IMR-90 (cell line): ENCODE results near the gene RAD51B. TPM values are rescaled to one million over a fixed set of nuclear protein-coding genes. Genes with fewer than 3 reads are reported as not detected.
A peak's percentile ranks its signal among the peaks of the same experiment; 100 is the strongest.

Experiments
- ATAC-seq: fragments of 200-7000 bp; cut with Tn5 transposase; 2 replicates; pipeline ENCODE4 v1.9.1; 2020; ENCODE audit warnings: low read depth, mild to moderate bottlenecking, moderate library complexity
- BruUV-seq: library from RNA; stranded (reverse); fragments of 400-500 nt; replicated peaks from 2 replicates; lab custom pipeline; 2021; lab: Mats Ljungman, UMichigan
- CTCF ChIA-PET: fragments of 300-600 bp; formaldehyde crosslinking; extraction: SDS; loops from one replicate; lab custom pipeline; 2021; ENCODE audit warnings: antibody characterized with exemption; lab: Yijun Ruan, JAX
- POLR2A ChIA-PET: fragments of 300-600 bp; sonication (Branson Sonifier 250); formaldehyde crosslinking; loops from one replicate; lab custom pipeline; 2022; ENCODE audit warnings: antibody characterized with exemption; ENCODE audit not compliant: unreplicated experiment; lab: Charles Lee
- DNase-seq: peaks from one replicate; pipeline ENCODE4 v3.0.0; 2013
- H2AFZ ChIP-seq: replicated peaks from 2 replicates; pipeline ENCODE3; 2013; ENCODE audit warnings: low read length, mild to moderate bottlenecking; ENCODE audit not compliant: poor library complexity
- H2AK5ac ChIP-seq: 2 replicates; pipeline ENCODE4 v1.6.1; 2013; ENCODE audit warnings: low read depth, low read length, inconsistent platforms
- H2AK9ac ChIP-seq: replicated peaks from 2 replicates; pipeline ENCODE3; 2013; ENCODE audit warnings: mild to moderate bottlenecking, low read depth, low read length, moderate library complexity; ENCODE audit not compliant: poor library complexity
- H2BK120ac ChIP-seq: 2 replicates; pipeline ENCODE4 v1.6.1; 2013; ENCODE audit warnings: low read depth, low read length, inconsistent platforms
- H2BK15ac ChIP-seq: 3 replicates; pipeline ENCODE4 v1.6.1; 2013; ENCODE audit warnings: low read depth, low read length, inconsistent platforms
- H2BK20ac ChIP-seq: 2 replicates; pipeline ENCODE4 v1.6.1; 2013; ENCODE audit warnings: low read depth, mild to moderate bottlenecking, inconsistent platforms, low read length, moderate library complexity
- H2BK5ac ChIP-seq: 2 replicates; pipeline ENCODE4 v1.6.1; 2013; ENCODE audit warnings: mild to moderate bottlenecking, low read depth, low read length, inconsistent platforms; ENCODE audit not compliant: poor library complexity, severe bottlenecking
- H3K14ac ChIP-seq: replicated peaks from 2 replicates; pipeline ENCODE4 v1.6.1; 2013; ENCODE audit warnings: low read depth, low read length, inconsistent platforms
- H3K18ac ChIP-seq: 2 replicates; pipeline ENCODE4 v1.6.1; 2013; ENCODE audit warnings: low read depth, low read length, control low read depth
- H3K23ac ChIP-seq: 2 replicates; pipeline ENCODE4 v1.6.1; 2013; ENCODE audit warnings: low read depth, low read length, inconsistent platforms
- H3K27ac ChIP-seq: 2 replicates; pipeline ENCODE4 v1.5.1; 2013; ENCODE audit warnings: mild to moderate bottlenecking, control low read depth, low read length; ENCODE audit not compliant: insufficient read depth
- H3K27me3 ChIP-seq: 2 replicates; pipeline ENCODE4 v1.6.1; 2013; ENCODE audit warnings: low read length; ENCODE audit not compliant: control insufficient read depth, insufficient read depth
- H3K36me3 ChIP-seq: 2 replicates; pipeline ENCODE4 v1.6.1; 2013; ENCODE audit warnings: low read length, mixed read lengths; ENCODE audit not compliant: control insufficient read depth, insufficient read depth
- H3K4ac ChIP-seq: 2 replicates; pipeline ENCODE4 v1.6.1; 2013; ENCODE audit warnings: low read depth, low read length, inconsistent platforms
- H3K4me1 ChIP-seq: 2 replicates; pipeline ENCODE4 v1.6.1; 2013; ENCODE audit warnings: low read length, mixed read lengths; ENCODE audit not compliant: control insufficient read depth, insufficient read depth
- H3K4me2 ChIP-seq: 2 replicates; pipeline ENCODE4 v1.6.1; 2013; ENCODE audit warnings: low read depth, mild to moderate bottlenecking, control low read depth, low read length, moderate library complexity
- H3K4me3 ChIP-seq: 2 replicates; pipeline ENCODE4 v1.5.1; 2013; ENCODE audit warnings: low read depth, mild to moderate bottlenecking, control low read depth, low read length, moderate library complexity; ENCODE audit not compliant: insufficient read depth
- H3K56ac ChIP-seq: 2 replicates; pipeline ENCODE4 v1.6.1; 2013; ENCODE audit warnings: low read length, inconsistent platforms; ENCODE audit not compliant: insufficient read depth; ENCODE audit errors: extremely low read depth
- H3K79me1 ChIP-seq, 2 experiments: 2 replicates each; pipeline ENCODE4 v1.6.1; 2013; ENCODE audit warnings: low read length in 2 of 2, inconsistent platforms in 1 of 2, low read depth in 1 of 2
- H3K9ac ChIP-seq: 2 replicates; pipeline ENCODE4 v1.6.1; 2013; ENCODE audit warnings: low read depth, low read length, control low read depth
- H3K9me1 ChIP-seq: 2 replicates; pipeline ENCODE4 v1.6.1; 2013; ENCODE audit warnings: low read length, inconsistent platforms; ENCODE audit not compliant: insufficient read depth
- H3K9me3 ChIP-seq: 2 replicates; pipeline ENCODE4 v1.6.1; 2013; ENCODE audit warnings: low read length; ENCODE audit not compliant: control insufficient read depth, insufficient read depth
- H4K20me1 ChIP-seq: 2 replicates; pipeline ENCODE4 v1.6.1; 2013; ENCODE audit warnings: low read length, inconsistent platforms; ENCODE audit not compliant: insufficient read depth
- H4K5ac ChIP-seq: 2 replicates; pipeline ENCODE4 v1.6.1; 2013; ENCODE audit warnings: mild to moderate bottlenecking, low read depth, low read length, control low read depth
- H4K8ac ChIP-seq, 2 experiments: 2 replicates each; pipeline ENCODE4 v1.6.1; 2013; ENCODE audit warnings: low read depth in 2 of 2, low read length in 2 of 2, control low read depth in 1 of 2, inconsistent platforms in 1 of 2
- H4K91ac ChIP-seq: 2 replicates; pipeline ENCODE4 v1.6.1; 2013; ENCODE audit warnings: low read depth, low read length, inconsistent platforms; ENCODE audit not compliant: insufficient read depth
- BHLHE40 ChIP-seq: fragments of 150-350 bp; IDR thresholded peaks from 2 replicates; pipeline ENCODE4 v1.6.1; 2016; ENCODE audit warnings: mild to moderate bottlenecking, low read depth, low read length
- CEBPB ChIP-seq: IDR thresholded peaks from 2 replicates; pipeline ENCODE4 v1.6.1; 2012; ENCODE audit warnings: low read depth, low read length, improper control_type of control experiment
- CHD1 ChIP-seq: IDR thresholded peaks from 2 replicates; pipeline ENCODE4 v1.6.1; 2012; ENCODE audit warnings: low read depth, low read length, improper control_type of control experiment
- FOS ChIP-seq: fragments of 150-350 bp; IDR thresholded peaks from 2 replicates; pipeline ENCODE4 v1.6.1; 2016; ENCODE audit warnings: low read depth, low read length
- MAZ ChIP-seq: IDR thresholded peaks from 2 replicates; pipeline ENCODE4 v1.6.1; 2012; ENCODE audit warnings: low read depth, mild to moderate bottlenecking, low read length, improper control_type of control experiment, moderate library complexity, borderline replicate concordance
- NFE2L2 ChIP-seq: fragments of 150-350 bp; IDR thresholded peaks from 2 replicates; pipeline ENCODE4 v1.6.1; 2016; ENCODE audit warnings: low read depth, mild to moderate bottlenecking, low read length
- RAD21 ChIP-seq: IDR thresholded peaks from 2 replicates; pipeline ENCODE4 v1.6.1; 2012; ENCODE audit warnings: low read length, improper control_type of control experiment
- RFX5 ChIP-seq: IDR thresholded peaks from 2 replicates; pipeline ENCODE4 v1.8.0; 2012; ENCODE audit warnings: low read depth, mild to moderate bottlenecking, low read length, moderate library complexity
- SMC3 ChIP-seq: fragments of 150-350 bp; IDR thresholded peaks from 2 replicates; pipeline ENCODE4 v1.6.1; 2016; ENCODE audit warnings: low read depth, mild to moderate bottlenecking, antibody characterized with exemption, low read length, moderate library complexity
- WGBS, 2 experiments: methylation state at CpG; one replicate each; pipeline versions ENCODE4 v1.1.5 to v1.1.7; 2013; ENCODE audit warnings: missing lambda C conversion rate in 2 of 2; ENCODE audit not compliant: insufficient read length in 1 of 2; ENCODE audit errors: extremely low coverage in 2 of 2; 5-methylcytosine and 5-hydroxymethylcytosine counted together
- dilution Hi-C: fragments of 300-500 bp; cut with HindIII; formaldehyde crosslinking; loops from one replicate; pipeline ENCODE4 v1.14.3; 2018; ENCODE audit warnings: low sequenced_read_pairs; ENCODE audit not compliant: unreplicated experiment
- in situ Hi-C: fragments of 300-500 bp; cut with MboI; formaldehyde crosslinking; loops from 3 replicates; pipeline ENCODE4 v1.14.3; 2019; ENCODE audit warnings: low sequenced_read_pairs, inconsistent platforms, mixed read lengths
- intact Hi-C: fragments of 100-400 bp; cut with micrococcal nuclease; formaldehyde crosslinking; loops from 2 replicates; pipeline ENCODE4 v1.10.0; 2022
- polyA plus RNA-seq, 3 experiments: library from polyadenylated mRNA; depleted of rRNA; stranded (reverse); fragments of >200 nt; gene quantifications; 2 replicates each; pipeline ENCODE4 v1.2.3, GENCODE V29; 2012; ENCODE audit warnings: low replicate concordance in 1 of 3
- total RNA-seq: library from RNA; depleted of rRNA; stranded (reverse); fragments of >200 nt; gene quantifications from 2 replicates; pipeline ENCODE4 v1.2.3, GENCODE V29; 2012

Gene RAD51B
- total and polyA plus RNA-seq, 2 of the 4 experiments (the other 2 are of a cell fraction) = 5.1 to 18.8 TPM

DNA sequence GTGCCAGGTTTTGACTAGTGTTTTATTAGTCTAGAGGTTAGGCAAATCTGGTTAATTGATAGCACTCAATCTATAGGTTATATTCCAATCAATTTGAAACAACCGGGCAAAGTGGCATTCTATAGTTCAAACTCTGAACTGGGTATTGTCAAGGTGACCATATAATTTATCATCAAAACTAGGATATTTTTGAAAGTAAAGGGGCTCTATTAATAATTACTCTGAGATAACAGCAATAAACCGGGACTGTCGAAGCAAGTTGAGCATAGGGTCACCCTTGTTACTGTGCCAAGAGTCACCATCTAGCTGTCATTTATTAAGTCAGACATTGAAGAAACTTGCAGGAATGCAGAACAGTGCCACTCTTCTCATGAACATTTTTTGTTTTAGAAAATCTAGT, 321.2 kb downstream of the RAD51B start:
- H2BK120ac ChIP-seq = peak overlapping the region; percentile 89
- H3K4me1 ChIP-seq = peaks cover 20% of the 10 kb centered on the region
- DNase-seq (no peak), ATAC-seq (no peak)
- TF ChIP-seq SMC3 (no peak), MAZ (no peak), BHLHE40 (no peak), FOS (no peak), RFX5 (no peak), RAD21 (no peak), NFE2L2 (no peak), CHD1 (no peak), CEBPB (no peak)
- peaks cover 10% of the 10 kb centered on the region for H3K9me1 ChIP-seq
- no TSS peak for BruUV-seq
- H3K9me3 ChIP-seq = no peaks in the 10 kb centered on the region
- H2BK5ac ChIP-seq = peak overlapping the region; percentile 98
- peak overlapping the region; percentile 90 for H3K14ac ChIP-seq
- dilution Hi-C loops = no loop called here
- H4K8ac ChIP-seq = peak overlapping the region; percentile 17 to 91; a peak in 3 of 4 replicates
- H3K23ac ChIP-seq = peak overlapping the region; percentile 79
- no peak overlapping the region for H3K9ac ChIP-seq
- H3K36me3 ChIP-seq = no peaks in the 10 kb centered on the region
- CTCF ChIA-PET = interaction anchor here (0.5 to 0.6 kb wide), 2 partner anchors 36 to 366 kb away, joined by 3 to 4 read pairs; no protein-coding TSS in a partner anchor
- no CpG with 5 or more reads among the region's 3 CpGs for WGBS, 2 experiments
- H3K4me2 ChIP-seq = no peak overlapping the region; the same call in 1 of the 2 replicates
- peak overlapping the region; percentile 77; the same call in 1 of the 2 replicates for H4K91ac ChIP-seq
- peak overlapping the region; percentile 93; the same call in 1 of the 2 replicates for H4K5ac ChIP-seq
- no peaks in the 10 kb centered on the region for H3K27me3 ChIP-seq
- in situ Hi-C loops = no loop called here
- H3K4ac ChIP-seq = peak overlapping the region; percentile 89
- peak overlapping the region; percentile 89 for H2BK20ac ChIP-seq
- H3K4me3 ChIP-seq = no peak overlapping the region
- H2AK5ac ChIP-seq = peak overlapping the region; percentile 76
- no peaks in the 10 kb centered on the region for H3K79me1 ChIP-seq
- intact Hi-C loops = loop anchor here (10.0 kb wide), 1 partner anchor 654 kb away; the partner anchor contains the start of gene ZFP36L1
- H3K56ac ChIP-seq = peak overlapping the region; percentile 68
- peak overlapping the region; percentile 55; the same call in 1 of the 2 replicates for H3K27ac ChIP-seq
- H2AK9ac ChIP-seq = no peak overlapping the region
- POLR2A ChIA-PET = no interaction called here
- no peaks in the 10 kb centered on the region for H4K20me1 ChIP-seq
- peak overlapping the region; percentile 92 for H3K18ac ChIP-seq
- no peak overlapping the region for H2AFZ ChIP-seq
- H2BK15ac ChIP-seq = peak overlapping the region; percentile 37; the same call in 1 of the 3 replicates
